ENCODE data around the gene RGSL1. TPM values are rescaled to one million over a fixed set of nuclear protein-coding genes. Genes with fewer than 3 reads are reported as not detected.

The RGSL1 gene
- total and polyA plus RNA-seq, 12 donors = not detected

- no peak overlapping the region for H3K4me3 ChIP-seq
- no peak for DNase-seq
- H3K36me3 ChIP-seq = no peaks in the 10 kb centered on the region
- intact Hi-C loops (cut with DNase I) = no loop called here
- peaks cover 0 to 3% (median 0%) of the 10 kb centered on the region in 7 donors for H3K27me3 ChIP-seq
- no peaks in the 10 kb centered on the region for H3K4me1 ChIP-seq
- H3K27ac ChIP-seq = no peak overlapping the region
- no peak for TF ChIP-seq CTCF (IDR thresholded peaks at IDR 0.05)
- 84 to 86% methylated on average over 3 of the region's 3 CpGs for WGBS, 2 donors
- ATAC-seq = no peak
- peaks cover 0 to 5% (median 0%) of the 10 kb centered on the region in 11 donors for H3K9me3 ChIP-seq
Measured at GRCh38 chr1:182485861-182486260, 35.9 kb downstream of the RGSL1 start.

- H3K27ac ChIP-seq = no peak overlapping the region
- no peaks in the 10 kb centered on the region for H3K9me3 ChIP-seq
- ATAC-seq (no peak), DNase-seq (no peak)
- 93 to 96% methylated on average over 1 of the region's 1 CpG for WGBS, 2 donors
- H3K4me3 ChIP-seq = no peak overlapping the region
- H3K4me1 ChIP-seq = no peaks in the 10 kb centered on the region
- no peaks in the 10 kb centered on the region for H3K36me3 ChIP-seq
- no peak for TF ChIP-seq CTCF (IDR thresholded peaks at IDR 0.05)
- intact Hi-C loops (cut with DNase I) = no loop called here
- peaks cover 0 to 3% (median 0%) of the 10 kb centered on the region in 7 donors for H3K27me3 ChIP-seq
Measured at GRCh38 chr1:182488803-182489202, 38.9 kb downstream of the RGSL1 start.

GRCh38 chr1:182493063-182493462, 43.1 kb downstream of the RGSL1 start:
- Histone ChIP-seq H3K36me3 (no peaks in the 10 kb centered on the region), H3K4me3 (no peak overlapping the region), H3K27ac (no peak overlapping the region), H3K4me1 (no peaks in the 10 kb centered on the region), H3K9me3 (no peaks in the 10 kb centered on the region), H3K27me3 (peaks cover 0 to 3% (median 0%) of the 10 kb centered on the region in 7 donors)
- ATAC-seq (no peak), DNase-seq (no peak)
- intact Hi-C loops (cut with DNase I) = no loop called here
- 72 to 83% methylated on average over 2 of the region's 2 CpGs for WGBS, 2 donors
- TF ChIP-seq CTCF (IDR thresholded peaks at IDR 0.05) = no peak

GRCh38 chr1:182495002-182495401, 45.1 kb downstream of the RGSL1 start:
- no peaks in the 10 kb centered on the region for H3K36me3 ChIP-seq
- no peak for TF ChIP-seq CTCF (IDR thresholded peaks at IDR 0.05)
- no peaks in the 10 kb centered on the region for H3K4me1 ChIP-seq
- no peak overlapping the region for H3K27ac ChIP-seq
- intact Hi-C loops (cut with DNase I) = no loop called here
- ATAC-seq (peak in 6 of 8 donors; percentile 51 to 91 (median 72)), DNase-seq (peak in 1 of 2 donors; percentile 15)
- H3K27me3 ChIP-seq = no peaks in the 10 kb centered on the region
- H3K4me3 ChIP-seq = no peak overlapping the region
- no peaks in the 10 kb centered on the region for H3K9me3 ChIP-seq

- DNase-seq (no peak), ATAC-seq (no peak)
- intact Hi-C loops (cut with DNase I) = no loop called here
- no peaks in the 10 kb centered on the region for H3K4me1 ChIP-seq
- no peaks in the 10 kb centered on the region for H3K9me3 ChIP-seq
- H3K27me3 ChIP-seq = no peaks in the 10 kb centered on the region
- H3K36me3 ChIP-seq = no peaks in the 10 kb centered on the region
- TF ChIP-seq CTCF (IDR thresholded peaks at IDR 0.05) = no peak
- no peak overlapping the region for H3K27ac ChIP-seq
- H3K4me3 ChIP-seq = no peak overlapping the region
Measured at GRCh38 chr1:182495693-182496092, 45.7 kb downstream of the RGSL1 start.
